Neuronal stem cell (in vitro differentiated cells): ENCODE data around the gene CTU2.

Experiments
- DNase-seq: peaks from one replicate; pipeline ENCODE4 v3.0.0-alpha.2; 2013; ENCODE audit warnings: low spot score
- H2AFZ ChIP-seq: one replicate; pipeline ENCODE4 v1.6.1; 2013; ENCODE audit warnings: mild to moderate bottlenecking, low read length, inconsistent platforms
- H2AK5ac ChIP-seq: 2 replicates; pipeline ENCODE4 v1.6.1; 2013; ENCODE audit warnings: low read depth, mild to moderate bottlenecking, inconsistent platforms, low read length, moderate library complexity, mixed read lengths
- H2BK120ac ChIP-seq: 2 replicates; pipeline ENCODE4 v1.6.1; 2013; ENCODE audit warnings: low read depth, mild to moderate bottlenecking, inconsistent platforms, low read length, moderate library complexity, mixed read lengths
- H2BK12ac ChIP-seq: one replicate; pipeline ENCODE4 v1.6.1; 2013; ENCODE audit warnings: low read length, inconsistent platforms
- H2BK15ac ChIP-seq: 2 replicates; pipeline ENCODE4 v1.6.1; 2013; ENCODE audit warnings: mild to moderate bottlenecking, low read length, inconsistent platforms, mixed read lengths
- H2BK5ac ChIP-seq: one replicate; pipeline ENCODE4 v1.6.1; 2013; ENCODE audit warnings: inconsistent platforms, mild to moderate bottlenecking, low read length, moderate library complexity
- H3K14ac ChIP-seq: one replicate; pipeline ENCODE4 v1.6.1; 2013; ENCODE audit warnings: low read length, inconsistent platforms
- H3K18ac ChIP-seq: 2 replicates; pipeline ENCODE4 v1.6.1; 2013; ENCODE audit warnings: low read length, inconsistent platforms
- H3K23ac ChIP-seq: 2 replicates; pipeline ENCODE4 v1.6.1; 2013; ENCODE audit warnings: low read depth, mild to moderate bottlenecking, mixed read lengths, low read length, inconsistent platforms; ENCODE audit not compliant: poor library complexity
- H3K27ac ChIP-seq: replicated peaks from 3 replicates; pipeline ENCODE4 v1.5.1; 2013; ENCODE audit warnings: low read length, inconsistent platforms
- H3K27me3 ChIP-seq, 3 experiments: 2 replicates each; pipeline ENCODE4 v1.6.1; 2013; ENCODE audit warnings: low read length in 3 of 3, mild to moderate bottlenecking in 2 of 3, inconsistent platforms in 1 of 3, low read depth in 1 of 3, mixed read lengths in 1 of 3, moderate library complexity in 1 of 3; ENCODE audit not compliant: control insufficient read depth in 3 of 3, insufficient read depth in 3 of 3
- H3K36me3 ChIP-seq, 2 donors: replicated peaks in 1 of 2; 2 replicates each; pipeline ENCODE4 v1.6.1; 2013; ENCODE audit warnings: low read length in 2 of 2; ENCODE audit not compliant: control insufficient read depth in 2 of 2, insufficient read depth in 2 of 2
- H3K4ac ChIP-seq: 2 replicates; pipeline ENCODE4 v1.6.1; 2013; ENCODE audit warnings: inconsistent platforms, mild to moderate bottlenecking, low read length, moderate library complexity
- H3K4me1 ChIP-seq, 2 donors: 1 replicate in 1 of 2; 2 replicates in 1 of 2; pipeline ENCODE4 v1.6.1; 2013; ENCODE audit warnings: low read length in 2 of 2, low read depth in 1 of 2; ENCODE audit not compliant: control insufficient read depth in 2 of 2, insufficient read depth in 1 of 2
- H3K4me2 ChIP-seq: one replicate; pipeline ENCODE4 v1.6.1; 2013; ENCODE audit warnings: mild to moderate bottlenecking, low read length, inconsistent platforms; ENCODE audit not compliant: insufficient read depth, poor library complexity, severe bottlenecking
- H3K4me3 ChIP-seq, 2 donors: 2 replicates each; pipeline ENCODE4 v1.5.1; 2013; ENCODE audit warnings: low read length in 2 of 2, mild to moderate bottlenecking in 2 of 2, inconsistent platforms in 1 of 2, moderate library complexity in 1 of 2
- H3K79me1 ChIP-seq: one replicate; pipeline ENCODE4 v1.6.1; 2013; ENCODE audit warnings: low read depth, mild to moderate bottlenecking, inconsistent platforms, low read length, moderate library complexity
- H3K9ac ChIP-seq: one replicate; pipeline ENCODE4 v1.6.1; 2013; ENCODE audit warnings: mild to moderate bottlenecking, low read depth, low read length, inconsistent platforms; ENCODE audit not compliant: poor library complexity
- H3K9me3 ChIP-seq, 2 donors: replicated peaks in 1 of 2; 2 replicates each; pipeline versions ENCODE3 to v1.6.1; 2013; ENCODE audit warnings: low read length in 2 of 2, mild to moderate bottlenecking in 2 of 2, inconsistent platforms in 1 of 2, low read depth in 1 of 2, mixed read lengths in 1 of 2, moderate library complexity in 1 of 2; ENCODE audit not compliant: control insufficient read depth in 2 of 2, insufficient read depth in 1 of 2
- H4K8ac ChIP-seq: one replicate; pipeline ENCODE4 v1.6.1; 2013; ENCODE audit warnings: low read depth, mild to moderate bottlenecking, inconsistent platforms, low read length, moderate library complexity
- H4K91ac ChIP-seq: one replicate; pipeline ENCODE4 v1.6.1; 2013; ENCODE audit warnings: low read length, low read depth, mild to moderate bottlenecking, inconsistent platforms; ENCODE audit not compliant: poor library complexity
- WGBS, 2 donors: extraction: QIAGEN DNeasy Blood & Tissue Kit; methylation state at CpG; one replicate each; pipeline ENCODE4 v1.1.7; 2013; ENCODE audit warnings: missing lambda C conversion rate in 2 of 2, mixed read lengths in 1 of 2; ENCODE audit not compliant: insufficient read length in 2 of 2, insufficient replicate concordance in 1 of 2; ENCODE audit errors: extremely low coverage in 2 of 2; 5-methylcytosine and 5-hydroxymethylcytosine counted together

Gene CTU2

DNA sequence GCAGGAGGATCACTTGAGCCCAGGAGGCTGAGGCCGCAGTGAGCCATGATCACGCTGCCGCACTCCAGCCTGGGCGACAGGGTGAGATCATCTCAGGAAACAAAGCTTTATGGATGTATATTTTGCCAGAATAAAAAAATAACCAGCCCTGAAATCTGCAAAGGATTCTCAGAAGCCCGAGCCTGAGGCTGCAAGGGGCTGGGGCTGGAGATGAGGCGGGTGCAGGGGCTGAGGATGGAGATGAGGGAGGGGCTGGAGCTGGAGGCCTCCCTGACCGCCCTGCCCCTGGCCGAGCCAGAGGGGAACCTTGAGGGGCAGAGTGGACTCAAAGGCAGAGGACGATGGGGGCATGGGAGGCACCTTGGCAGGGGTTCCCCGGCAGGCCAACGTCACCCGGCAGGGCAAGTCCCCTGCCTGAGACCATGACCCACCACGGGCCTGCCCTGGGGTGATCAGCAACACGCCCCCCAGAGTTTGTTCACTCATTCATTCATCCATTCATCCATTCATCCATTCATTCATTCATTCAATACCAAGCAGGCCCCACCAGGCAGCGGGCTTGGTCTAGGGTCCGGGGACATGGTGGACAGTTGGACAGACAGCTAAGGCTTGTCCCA lies 46.2 kb downstream of the CTU2 start:
- Histone ChIP-seq H3K4me2 (no peak overlapping the region), H2BK15ac (no peak overlapping the region), H3K4ac (no peak overlapping the region), H2AK5ac (peak overlapping the region; percentile 83), H3K79me1 (peaks cover 2% of the 10 kb centered on the region), H2BK12ac (no peak overlapping the region), H3K4me3 (no peak overlapping the region), H2AFZ (no peak overlapping the region), H3K23ac (no peak overlapping the region), H3K9ac (peak overlapping the region; percentile 30), H3K9me3 (no peaks in the 10 kb centered on the region), H3K36me3 (no peaks in the 10 kb centered on the region), H2BK5ac (no peak overlapping the region), H3K27ac (no peak overlapping the region), H3K18ac (peak overlapping the region; percentile 41), H3K4me1 (peaks cover 4 to 9% of the 10 kb centered on the region in 2 donors), H3K14ac (peak overlapping the region; percentile 56), H4K91ac (no peak overlapping the region), H2BK120ac (no peak overlapping the region), H4K8ac (no peak overlapping the region), H3K27me3 (no peaks in the 10 kb centered on the region)
- no CpG with 5 or more reads among the region's 16 CpGs for WGBS, 2 donors
- DNase-seq, result no peak

DNA sequence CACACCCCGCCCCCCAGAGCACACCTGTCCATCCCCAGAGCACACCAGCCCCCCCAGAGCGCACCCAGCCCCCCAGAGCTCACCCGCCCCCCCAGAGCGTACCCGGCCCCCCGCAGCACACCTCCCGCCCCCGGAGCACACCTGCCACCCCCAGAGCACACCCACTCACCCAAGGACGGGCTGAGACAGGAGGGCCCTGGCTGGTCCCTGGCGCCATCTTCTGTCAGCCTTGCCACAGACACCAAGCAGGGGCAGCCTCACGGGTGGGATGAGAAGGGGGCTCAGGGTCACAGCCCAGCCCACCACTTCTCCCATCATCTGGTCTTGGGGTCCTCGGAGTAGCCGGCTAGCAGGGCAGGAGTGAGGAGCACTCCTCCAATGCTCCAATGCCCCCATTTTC lies 46.9 kb downstream of the CTU2 start:
- H3K4me1 ChIP-seq, result peaks cover 4 to 9% of the 10 kb centered on the region in 2 donors
- peak overlapping the region; percentile 52 for H3K18ac ChIP-seq
- no peak overlapping the region for H3K27ac ChIP-seq
- no peak overlapping the region for H2BK12ac ChIP-seq
- H3K4me3 ChIP-seq, result no peak overlapping the region
- peak overlapping the region; percentile 10 for H2BK5ac ChIP-seq
- H3K4ac ChIP-seq, result no peak overlapping the region
- no peak overlapping the region for H4K8ac ChIP-seq
- H4K91ac ChIP-seq, result no peak overlapping the region
- H3K79me1 ChIP-seq, result peaks cover 2% of the 10 kb centered on the region
- no peak overlapping the region for H2AFZ ChIP-seq
- no peak overlapping the region for H3K4me2 ChIP-seq
- no peak overlapping the region for H3K9ac ChIP-seq
- peak overlapping the region; percentile 86 for H2AK5ac ChIP-seq
- no peaks in the 10 kb centered on the region for H3K36me3 ChIP-seq
- H3K9me3 ChIP-seq, result no peaks in the 10 kb centered on the region
- no peak overlapping the region for H2BK15ac ChIP-seq
- DNase-seq, result no peak
- WGBS, 2 donors, result no CpG with 5 or more reads among the region's 13 CpGs
- no peaks in the 10 kb centered on the region for H3K27me3 ChIP-seq
- no peak overlapping the region for H3K23ac ChIP-seq
- H3K14ac ChIP-seq, result no peak overlapping the region
- H2BK120ac ChIP-seq, result no peak overlapping the region

DNA sequence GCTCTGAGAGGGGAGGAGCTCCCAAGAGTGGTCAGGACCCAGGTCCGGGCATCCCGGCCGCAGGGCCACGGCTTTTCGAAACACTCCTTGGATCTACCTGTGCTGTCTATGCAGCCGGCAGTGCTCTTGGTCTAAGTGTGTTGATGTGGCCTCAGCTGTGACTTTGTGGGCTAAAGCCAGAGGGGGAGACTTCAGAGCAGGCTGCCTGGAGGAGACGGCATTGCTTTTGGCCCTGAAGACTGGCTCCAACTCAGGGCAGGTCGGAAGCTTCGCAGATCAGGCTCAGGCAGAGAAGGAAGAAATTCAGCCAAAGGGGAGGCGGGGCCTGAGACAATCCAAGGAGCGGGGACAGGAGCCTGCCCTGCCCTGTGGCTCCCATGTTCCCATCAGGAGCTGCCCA lies 47.3 kb downstream of the CTU2 start:
- H2AFZ ChIP-seq, result no peak overlapping the region
- H3K27me3 ChIP-seq, result no peaks in the 10 kb centered on the region
- peak overlapping the region; percentile 85 for H3K23ac ChIP-seq
- peak overlapping the region; percentile 67 for H2BK120ac ChIP-seq
- H4K91ac ChIP-seq, result no peak overlapping the region
- peak overlapping the region; percentile 95 for H2BK15ac ChIP-seq
- H3K4me2 ChIP-seq, result no peak overlapping the region
- no peaks in the 10 kb centered on the region for H3K36me3 ChIP-seq
- no peak overlapping the region for H2BK12ac ChIP-seq
- H2AK5ac ChIP-seq, result peak overlapping the region; percentile 86
- H3K4me3 ChIP-seq, result no peak overlapping the region
- H3K4ac ChIP-seq, result no peak overlapping the region
- peak overlapping the region; percentile 10 for H2BK5ac ChIP-seq
- peaks cover 2% of the 10 kb centered on the region for H3K79me1 ChIP-seq
- no peaks in the 10 kb centered on the region for H3K9me3 ChIP-seq
- no peak overlapping the region for H4K8ac ChIP-seq
- peaks cover 4 to 9% of the 10 kb centered on the region in 2 donors for H3K4me1 ChIP-seq
- DNase-seq, result no peak
- no CpG with 5 or more reads among the region's 11 CpGs for WGBS, 2 donors
- no peak overlapping the region for H3K27ac ChIP-seq
- no peak overlapping the region for H3K14ac ChIP-seq
- H3K18ac ChIP-seq, result peak overlapping the region; percentile 7
- H3K9ac ChIP-seq, result no peak overlapping the region

DNA sequence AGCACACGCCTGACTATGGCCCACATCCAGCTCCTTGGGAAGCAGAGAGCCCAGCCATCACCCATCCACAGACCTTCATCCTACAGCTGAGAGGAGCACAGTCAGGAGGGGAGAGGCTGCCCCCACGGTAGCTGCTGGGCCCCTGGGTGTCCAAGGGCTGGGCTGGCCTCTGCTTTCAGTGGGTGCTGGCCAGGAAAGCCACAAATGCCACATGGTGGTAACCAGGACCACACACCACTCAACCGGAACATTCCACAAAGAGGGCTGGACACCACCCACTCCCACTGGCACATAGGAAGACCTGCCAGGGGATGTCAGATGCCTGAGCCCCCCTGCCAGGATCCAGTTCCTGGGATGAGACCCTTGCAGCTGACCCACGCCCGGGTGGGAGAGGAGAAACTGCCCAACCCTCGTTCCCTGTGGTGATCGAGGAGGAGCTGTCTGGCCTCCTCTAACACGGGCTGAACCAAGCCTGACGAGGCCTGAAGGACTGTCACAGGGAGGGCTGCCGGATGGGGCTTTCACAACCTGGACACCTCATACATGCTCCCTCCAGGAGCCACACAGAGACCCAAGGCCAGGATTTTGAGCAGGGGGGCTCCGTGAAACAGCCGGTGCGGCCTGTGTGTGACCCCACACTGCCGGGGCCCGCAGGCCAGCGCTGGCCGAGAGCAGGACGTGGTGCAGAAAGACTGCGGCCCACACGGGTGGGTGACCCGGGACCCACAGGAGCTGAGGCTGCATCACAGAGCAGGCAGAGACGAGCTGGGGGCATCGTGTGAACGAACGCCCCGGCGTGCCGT lies 48.0 kb downstream of the CTU2 start:
- Histone ChIP-seq H3K36me3 (no peaks in the 10 kb centered on the region), H3K27me3 (no peaks in the 10 kb centered on the region), H3K14ac (peak overlapping the region; percentile 77), H2AK5ac (peak overlapping the region; percentile 86), H3K4me1 (peaks cover 4 to 10% of the 10 kb centered on the region in 2 donors), H2AFZ (no peak overlapping the region), H4K91ac (peak overlapping the region; percentile 64), H3K18ac (peak overlapping the region; percentile 85), H3K9me3 (no peaks in the 10 kb centered on the region), H3K4ac (no peak overlapping the region), H2BK120ac (peak overlapping the region; percentile 88), H3K79me1 (peaks cover under 1% of the 10 kb centered on the region), H3K4me3 (peak overlapping the region in 1 of 2 donors; percentile 43), H3K23ac (peak overlapping the region; percentile 92), H2BK5ac (peak overlapping the region; percentile 30), H3K9ac (no peak overlapping the region), H4K8ac (no peak overlapping the region), H3K4me2 (no peak overlapping the region), H2BK12ac (peak overlapping the region; percentile 97), H3K27ac (no peak overlapping the region), H2BK15ac (peak overlapping the region; percentile 95)
- WGBS, 2 donors, result no CpG with 5 or more reads among the region's 28 CpGs
- DNase-seq, result no peak
